Measurements from ENCODE around the gene MRPL23. TPM values are rescaled to one million over a fixed set of nuclear protein-coding genes. Genes with fewer than 3 reads are reported as not detected.

Gene MRPL23
- total and polyA plus RNA-seq, 9 of the 15 experiments (the other 6 are each of a cell fraction or from before 2014, with no cell fraction given): 0.44 to 109 (median 37.4) TPM

GRCh38 chr11:1931341-1932104 lies 15.6 kb upstream of the MRPL23 start:
- Histone ChIP-seq H3K4me3 (no peak overlapping the region), H3K27ac (ENCODE audit: extremely low read depth, low read depth, low read length) (no peak overlapping the region), H3K9me3 (replicated peaks; ENCODE audit: control insufficient read depth, insufficient read depth, low read depth, low read length) (no peaks in the 10 kb centered on the region), H3K9ac (ENCODE audit: insufficient read depth in 1 of 2, low read depth in 2 of 2, low read length in 2 of 2) (no peak overlapping the region), H3K79me2 (ENCODE audit: control insufficient read depth, insufficient read depth, low read length) (no peaks in the 10 kb centered on the region), H2AFZ (ENCODE audit: low read depth, low read length) (no peak overlapping the region), H3K9me1 (ENCODE audit: control insufficient read depth, insufficient read depth, low read length) (no peaks in the 10 kb centered on the region), H3K27me3 (ENCODE audit: control insufficient read depth in 2 of 2, insufficient read depth in 2 of 2, low read length in 2 of 2) (peaks cover 36 to 87% of the 10 kb centered on the region in 2 experiments; a peak in 4 of 5 replicates), H3K4me2 (ENCODE audit: insufficient read depth, low read length) (no peak overlapping the region), H3K36me3 (ENCODE audit: control insufficient read depth, insufficient read depth, low read length) (no peaks in the 10 kb centered on the region), H3K4me1 (replicated peaks in 1 of 2; ENCODE audit: control insufficient read depth in 2 of 2, insufficient read depth in 2 of 2, low read length in 2 of 2) (peaks cover 0 to 41% of the 10 kb centered on the region in 2 experiments; a peak in 2 of 5 replicates), H4K20me1 (replicated peaks; ENCODE audit: control insufficient read depth, insufficient read depth, low read length) (peaks cover 15% of the 10 kb centered on the region; the same call in 1 of the 2 replicates)
- no peak for ATAC-seq
- no peak for FAIRE-seq
- ChIA-PET CTCF (ENCODE audit: low intra/inter-chr PET ratio) (interaction anchor here (0.6 kb wide), 1 partner anchor 67 kb away, joined by 3 read pairs; no protein-coding TSS in a partner anchor), POLR2A (interaction anchor here (0.9 kb wide), 1 partner anchor 55 kb away, joined by 3 read pairs; no protein-coding TSS in a partner anchor)
- DNase-seq (ENCODE audit: extremely low read depth in 1 of 4, low spot score in 3 of 4): no peak
- intact Hi-C loops (cut with micrococcal nuclease) (no loop called here), in situ Hi-C loops (cut with MboI) (no loop called here)
- no peak for TF ChIP-seq GTF2E2 (tag; IDR thresholded peaks at IDR 0.05)
- no peak for TF ChIP-seq ETV5 (CRISPR knock-in tag; IDR thresholded peaks at IDR 0.05; ENCODE audit: low read depth)
- no peak for TF ChIP-seq ZNF280B (CRISPR knock-in tag; IDR thresholded peaks at IDR 0.05)
- TF ChIP-seq SIN3A (IDR thresholded peaks at IDR 0.05; ENCODE audit: borderline replicate concordance in 2 of 2, control insufficient read depth in 1 of 2, low read depth in 2 of 2, low read length in 2 of 2): no peak
- no peak for TF ChIP-seq ZNF707 (CRISPR knock-in tag; conservative IDR thresholded peaks at IDR 0.05)
- TF ChIP-seq EP400 (IDR thresholded peaks at IDR 0.05): no peak
- TF ChIP-seq ZC3H11A (IDR thresholded peaks at IDR 0.05; ENCODE audit: low read depth, low read length): no peak
- no peak for TF ChIP-seq ZNF717 (CRISPR knock-in tag; IDR thresholded peaks at IDR 0.05)
- no peak for TF ChIP-seq STAG1 (CRISPR knock-in tag; IDR thresholded peaks at IDR 0.05; ENCODE audit: borderline replicate concordance)
- TF ChIP-seq ZNF224 (CRISPR knock-in tag; IDR thresholded peaks at IDR 0.05): no peak
- TF ChIP-seq MCM3 (IDR thresholded peaks at IDR 0.05): no peak
- no peak for TF ChIP-seq HDAC3 (IDR thresholded peaks at IDR 0.05; ENCODE audit: borderline replicate concordance, partially characterized antibody)
- TF ChIP-seq EHMT2 (IDR thresholded peaks at IDR 0.05): no peak
- no peak for TF ChIP-seq ZNF436 (CRISPR knock-in tag; IDR thresholded peaks at IDR 0.05)
- TF ChIP-seq POU5F1 (IDR thresholded peaks at IDR 0.05; ENCODE audit: borderline replicate concordance, low read depth, low read length, partially characterized antibody): no peak
- TF ChIP-seq MYC (IDR thresholded peaks at IDR 0.05; ENCODE audit: low read depth, low read length): no peak
- no peak for TF ChIP-seq MYC (CRISPR knock-in tag; IDR thresholded peaks at IDR 0.05; ENCODE audit: borderline replicate concordance, low read depth)
- no peak for TF ChIP-seq RBM34 (IDR thresholded peaks at IDR 0.05; ENCODE audit: borderline replicate concordance, insufficient read depth, low read length)
- TF ChIP-seq, protein P1, sequence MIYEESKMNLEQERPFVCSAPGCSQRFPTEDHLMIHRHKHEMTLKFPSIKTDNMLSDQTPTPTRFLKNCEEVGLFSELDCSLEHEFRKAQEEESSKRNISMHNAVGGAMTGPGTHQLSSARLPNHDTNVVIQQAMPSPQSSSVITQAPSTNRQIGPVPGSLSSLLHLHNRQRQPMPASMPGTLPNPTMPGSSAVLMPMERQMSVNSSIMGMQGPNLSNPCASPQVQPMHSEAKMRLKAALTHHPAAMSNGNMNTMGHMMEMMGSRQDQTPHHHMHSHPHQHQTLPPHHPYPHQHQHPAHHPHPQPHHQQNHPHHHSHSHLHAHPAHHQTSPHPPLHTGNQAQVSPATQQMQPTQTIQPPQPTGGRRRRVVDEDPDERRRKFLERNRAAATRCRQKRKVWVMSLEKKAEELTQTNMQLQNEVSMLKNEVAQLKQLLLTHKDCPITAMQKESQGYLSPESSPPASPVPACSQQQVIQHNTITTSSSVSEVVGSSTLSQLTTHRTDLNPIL (CRISPR knock-in tag; IDR thresholded peaks at IDR 0.05): no peak
- BruUV-seq (replicated peaks): no TSS peak
- WGBS (ENCODE audit: insufficient coverage, low coverage, missing lambda C conversion rate): 5% methylated on average over 15 of the region's 18 CpGs

All from K562 (cell line).